Measurements from ENCODE around the gene C22orf15.

C22orf15 gene

GRCh38 chr22:23772649-23773473 lies 10.1 kb downstream of the C22orf15 start, which contains the start of gene MMP11:
TSS of gene MMP11 (plus strand) at chr22:23772849. CDS start at chr22:23772871, 22 bp downstream.
- DNase-seq (ENCODE audit: low read depth in 3 of 3): peak in 1 of 3 donors; percentile 61

DNA sequence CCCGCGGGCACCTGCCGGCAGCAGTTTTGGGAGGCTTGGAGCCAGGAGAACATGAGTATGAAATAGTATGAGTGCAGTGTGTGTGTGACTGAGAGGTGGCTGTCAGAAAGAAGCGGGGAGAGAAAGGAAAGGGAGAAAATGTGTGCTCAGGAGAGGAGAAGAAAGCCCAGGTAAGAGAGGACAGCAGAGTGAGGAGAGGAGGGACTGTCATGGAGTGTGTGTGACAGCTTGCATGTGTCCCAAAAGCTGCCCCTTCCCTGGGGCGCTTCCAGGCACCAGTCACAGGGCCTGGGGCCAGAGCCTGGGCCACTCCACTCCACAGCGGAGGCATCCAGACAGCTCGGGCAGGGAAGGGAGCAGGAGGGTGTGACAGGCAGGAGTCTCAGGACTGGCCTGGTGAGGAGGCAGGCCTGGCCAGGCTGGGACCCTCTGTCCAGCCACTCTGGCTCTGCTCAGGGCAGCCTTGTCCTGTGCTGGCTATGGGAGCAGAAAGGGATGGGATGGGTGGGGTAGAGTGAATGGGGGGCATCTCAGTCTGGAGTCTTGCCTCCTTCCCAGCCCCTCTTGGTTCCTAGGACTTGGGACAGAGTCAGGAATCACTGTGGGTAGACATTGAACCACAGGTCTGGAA lies 10.8 kb downstream of the C22orf15 start:
- no peak for DNase-seq (ENCODE audit: low read depth in 3 of 3)

DNA sequence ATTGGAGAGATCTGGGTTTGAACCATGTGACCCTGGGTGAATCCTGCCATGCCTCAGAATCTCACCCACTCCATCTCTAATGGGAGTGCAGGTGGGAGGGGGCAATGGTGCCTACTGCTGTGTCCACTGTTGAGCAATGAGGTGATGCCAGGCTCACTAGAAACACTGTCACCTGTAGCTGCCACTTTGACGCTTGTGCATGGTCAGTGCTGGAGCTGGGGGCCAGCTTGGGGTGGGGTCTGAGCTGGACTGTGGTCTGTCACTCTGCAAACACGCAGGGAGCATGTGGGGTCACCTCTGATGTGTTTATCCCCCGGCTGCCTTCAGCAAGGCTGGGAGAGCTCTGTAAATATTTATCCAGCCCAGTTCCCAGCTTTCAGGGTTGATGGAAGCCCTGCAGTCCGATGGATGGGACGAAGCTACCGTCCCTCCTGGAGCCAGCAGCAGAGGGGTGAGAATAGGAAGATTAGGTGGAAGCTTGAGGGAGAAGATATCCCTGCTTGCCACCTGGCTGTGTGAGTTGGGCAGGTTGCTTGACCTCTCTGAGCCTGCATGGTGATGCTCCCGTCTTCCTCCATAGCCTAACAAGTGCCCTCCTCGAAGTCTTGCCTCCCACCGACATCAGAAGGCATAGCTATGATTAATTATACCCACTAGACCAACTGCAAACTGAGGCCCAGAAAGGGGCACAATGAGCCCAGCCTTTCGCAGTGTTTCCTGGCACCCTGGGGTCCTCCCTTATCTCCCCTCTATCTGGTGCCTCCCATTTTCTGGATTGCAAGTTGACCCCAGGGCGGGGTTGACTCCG lies 11.5 kb downstream of the C22orf15 start:
- no peak for DNase-seq (ENCODE audit: low read depth in 3 of 3)

- DNase-seq (ENCODE audit: low read depth in 3 of 3): no peak
These were observed 12.2 kb downstream of the C22orf15 start for GRCh38 chr22:23774922-23775436.

- DNase-seq (ENCODE audit: low read depth in 3 of 3): no peak
These were observed 13.1 kb downstream of the C22orf15 start for GRCh38 chr22:23775779-23776375.

- DNase-seq (ENCODE audit: low read depth in 3 of 3): no peak
These were observed 15.2 kb downstream of the C22orf15 start for GRCh38 chr22:23777776-23778576.

DNA sequence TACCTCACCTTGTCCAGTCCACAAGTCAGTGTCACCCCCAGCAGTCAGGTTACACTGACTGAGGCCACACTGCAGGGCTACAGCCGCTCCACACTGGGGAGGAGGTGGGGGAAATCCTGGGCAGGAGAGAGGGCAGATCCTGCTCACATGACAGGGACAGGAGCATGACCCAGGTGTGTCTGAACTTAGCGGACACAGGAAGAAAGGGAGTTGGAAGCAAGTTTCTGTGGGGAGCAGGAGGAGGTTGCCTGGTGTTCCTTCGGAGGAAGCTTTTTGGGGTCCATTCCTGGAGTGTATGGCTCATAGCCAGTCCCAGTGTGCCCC lies 15.7 kb downstream of the C22orf15 start:
- DNase-seq (ENCODE audit: low read depth in 3 of 3): no peak

GRCh38 chr22:23779083-23779482 lies 16.3 kb downstream of the C22orf15 start:
- no peak for DNase-seq (ENCODE audit: low read depth in 3 of 3)

DNA sequence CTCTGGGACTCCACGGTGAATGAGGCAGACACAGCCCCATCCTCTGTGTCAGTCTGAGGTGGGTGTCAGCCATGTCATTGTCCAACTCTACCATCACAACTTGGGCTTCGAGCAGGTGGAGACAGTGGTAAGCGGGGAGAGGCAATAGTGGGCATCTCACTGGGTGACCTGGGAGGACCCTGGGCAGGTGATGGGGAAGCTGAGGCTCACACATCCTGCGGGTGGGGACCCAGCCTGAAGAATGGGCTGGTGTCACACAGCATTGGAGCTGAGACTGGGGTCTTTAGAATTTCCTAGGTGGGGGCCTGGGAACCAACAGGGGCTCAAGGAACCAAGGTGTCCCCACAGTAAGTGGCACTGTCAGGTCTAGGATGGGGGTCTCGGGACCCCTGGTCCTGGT lies 16.9 kb downstream of the C22orf15 start:
- DNase-seq (ENCODE audit: low read depth in 3 of 3): no peak

- no peak for DNase-seq (ENCODE audit: low read depth in 3 of 3)
These were observed 17.5 kb downstream of the C22orf15 start for GRCh38 chr22:23780146-23780748.

DNA sequence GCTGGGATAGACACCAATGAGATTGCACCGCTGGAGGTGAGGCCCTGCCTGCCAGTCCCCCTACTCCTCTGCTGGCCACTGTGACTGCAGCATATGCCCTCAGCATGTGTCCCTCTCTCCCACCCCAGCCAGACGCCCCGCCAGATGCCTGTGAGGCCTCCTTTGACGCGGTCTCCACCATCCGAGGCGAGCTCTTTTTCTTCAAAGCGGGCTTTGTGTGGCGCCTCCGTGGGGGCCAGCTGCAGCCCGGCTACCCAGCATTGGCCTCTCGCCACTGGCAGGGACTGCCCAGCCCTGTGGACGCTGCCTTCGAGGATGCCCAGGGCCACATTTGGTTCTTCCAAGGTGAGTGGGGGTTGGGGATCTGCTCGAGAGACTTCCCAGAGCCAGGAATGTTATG lies 18.3 kb downstream of the C22orf15 start:
- no peak for DNase-seq (ENCODE audit: low read depth in 3 of 3)

DNA sequence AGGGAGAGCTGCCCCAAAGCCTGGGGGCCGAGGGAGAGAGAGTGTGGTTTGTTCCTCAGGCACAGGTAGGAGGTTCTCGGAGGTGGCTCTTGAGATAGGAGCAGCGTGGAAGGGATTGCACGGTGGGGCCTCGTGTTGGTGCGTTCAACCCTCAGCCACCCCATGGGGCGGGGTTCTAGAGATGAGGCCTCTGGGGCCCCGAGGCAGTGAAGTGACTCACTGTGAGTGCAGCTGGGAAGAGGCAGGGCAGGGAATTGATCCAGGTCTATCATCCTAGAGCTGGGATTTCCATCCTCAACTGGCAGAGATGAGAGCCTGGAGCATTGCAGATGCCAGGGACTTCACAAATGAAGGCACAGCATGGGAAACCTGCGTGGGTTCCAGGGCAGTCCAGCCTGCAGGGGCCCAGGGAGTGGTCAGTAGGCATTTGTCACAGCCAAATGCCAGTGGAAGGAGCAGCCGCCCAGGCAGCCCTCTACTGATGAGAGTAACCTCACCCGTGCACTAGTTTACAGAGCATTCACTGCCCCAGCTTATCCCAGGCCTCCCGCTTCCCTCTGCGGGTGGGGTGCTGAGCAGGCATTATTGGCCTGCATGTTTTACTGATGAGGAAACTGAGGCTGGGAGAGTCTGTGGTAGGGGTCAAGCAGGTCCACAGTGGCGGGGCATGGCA lies 18.9 kb downstream of the C22orf15 start:
- no peak for DNase-seq (ENCODE audit: low read depth in 3 of 3)

GRCh38 chr22:23782252-23782651 lies 19.5 kb downstream of the C22orf15 start:
- no peak for DNase-seq (ENCODE audit: low read depth in 3 of 3)

DNA sequence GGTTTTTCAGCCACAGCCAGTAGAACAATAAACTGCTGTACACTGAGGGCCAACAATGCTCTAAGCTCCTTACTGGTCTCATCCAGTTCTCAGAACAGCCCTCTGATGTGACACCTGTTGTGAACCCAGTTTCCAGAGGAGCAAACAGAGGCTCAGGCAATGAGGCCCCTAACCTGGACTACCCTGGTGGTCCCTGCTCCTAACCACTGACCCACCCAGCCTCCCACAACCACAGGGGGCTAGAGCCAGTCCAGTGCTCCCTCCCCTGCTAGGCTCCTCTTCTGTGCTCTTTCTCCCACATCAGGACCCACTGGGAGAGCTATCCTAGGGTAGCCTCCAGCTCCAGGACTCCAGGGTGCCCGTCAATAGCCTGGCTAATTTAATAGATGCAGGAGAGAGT lies 19.9 kb downstream of the C22orf15 start:
- no peak for DNase-seq (ENCODE audit: low read depth in 3 of 3)

DNA sequence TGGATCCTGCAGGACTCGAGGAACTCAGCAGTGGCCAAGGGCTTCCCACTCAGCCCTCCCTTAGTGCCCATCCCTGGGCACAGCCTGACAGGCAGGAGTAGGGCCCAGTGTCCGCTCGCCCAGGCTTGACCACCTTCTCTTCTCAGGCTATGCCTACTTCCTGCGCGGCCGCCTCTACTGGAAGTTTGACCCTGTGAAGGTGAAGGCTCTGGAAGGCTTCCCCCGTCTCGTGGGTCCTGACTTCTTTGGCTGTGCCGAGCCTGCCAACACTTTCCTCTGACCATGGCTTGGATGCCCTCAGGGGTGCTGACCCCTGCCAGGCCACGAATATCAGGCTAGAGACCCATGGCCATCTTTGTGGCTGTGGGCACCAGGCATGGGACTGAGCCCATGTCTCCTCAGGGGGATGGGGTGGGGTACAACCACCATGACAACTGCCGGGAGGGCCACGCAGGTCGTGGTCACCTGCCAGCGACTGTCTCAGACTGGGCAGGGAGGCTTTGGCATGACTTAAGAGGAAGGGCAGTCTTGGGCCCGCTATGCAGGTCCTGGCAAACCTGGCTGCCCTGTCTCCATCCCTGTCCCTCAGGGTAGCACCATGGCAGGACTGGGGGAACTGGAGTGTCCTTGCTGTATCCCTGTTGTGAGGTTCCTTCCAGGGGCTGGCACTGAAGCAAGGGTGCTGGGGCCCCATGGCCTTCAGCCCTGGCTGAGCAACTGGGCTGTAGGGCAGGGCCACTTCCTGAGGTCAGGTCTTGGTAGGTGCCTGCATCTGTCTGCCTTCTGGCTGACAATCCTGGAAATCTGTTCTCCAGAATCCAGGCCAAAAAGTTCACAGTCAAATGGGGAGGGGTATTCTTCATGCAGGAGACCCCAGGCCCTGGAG lies 20.7 kb downstream of the C22orf15 start:
- no peak for DNase-seq (ENCODE audit: low read depth in 3 of 3)

DNA sequence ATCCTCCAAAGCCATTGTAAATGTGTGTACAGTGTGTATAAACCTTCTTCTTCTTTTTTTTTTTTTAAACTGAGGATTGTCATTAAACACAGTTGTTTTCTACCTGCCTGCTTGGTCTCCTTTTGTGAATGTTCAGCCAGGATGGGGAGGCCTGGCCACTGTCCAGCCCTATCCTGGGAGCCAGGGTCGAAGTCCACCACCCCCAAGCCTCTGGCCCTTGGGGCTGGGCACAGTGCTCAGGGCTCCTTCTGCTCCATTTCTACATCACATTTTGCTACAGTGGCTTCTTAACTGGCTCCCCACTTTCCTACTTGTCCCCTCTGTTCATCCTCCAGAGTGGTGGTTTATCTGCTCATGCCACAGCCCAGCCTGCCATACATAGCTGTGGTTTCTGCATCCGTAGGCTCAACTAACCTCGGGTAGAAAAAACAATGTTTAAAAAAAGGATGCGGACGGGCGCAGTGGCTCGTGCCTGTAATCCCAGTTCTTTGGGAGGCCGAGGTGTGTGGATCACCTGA lies 21.5 kb downstream of the C22orf15 start:
- DNase-seq (ENCODE audit: low read depth in 3 of 3): no peak

DNA sequence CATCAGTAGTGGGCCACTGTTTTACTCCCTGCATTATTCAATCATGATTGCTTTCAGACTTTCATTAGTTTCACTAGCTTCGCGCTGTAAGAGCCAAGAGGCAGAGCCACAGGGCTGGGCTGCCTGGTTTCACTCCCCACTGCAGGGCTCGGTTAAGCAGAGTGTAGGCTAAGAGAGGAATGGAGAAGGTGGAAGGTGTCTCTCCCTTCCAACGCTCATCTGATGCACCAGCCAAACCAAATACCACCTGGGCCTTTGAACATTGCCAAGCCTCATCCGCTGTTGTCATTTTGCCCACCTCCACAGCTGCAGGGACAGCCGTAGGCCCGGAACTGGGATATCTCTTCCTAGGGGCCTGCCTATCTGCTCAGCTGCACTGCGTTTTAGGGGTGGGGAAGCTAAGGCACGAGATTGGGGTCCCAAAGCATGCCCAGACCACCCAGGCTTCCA lies 23.5 kb downstream of the C22orf15 start:
- DNase-seq (ENCODE audit: low read depth in 3 of 3): no peak

DNA sequence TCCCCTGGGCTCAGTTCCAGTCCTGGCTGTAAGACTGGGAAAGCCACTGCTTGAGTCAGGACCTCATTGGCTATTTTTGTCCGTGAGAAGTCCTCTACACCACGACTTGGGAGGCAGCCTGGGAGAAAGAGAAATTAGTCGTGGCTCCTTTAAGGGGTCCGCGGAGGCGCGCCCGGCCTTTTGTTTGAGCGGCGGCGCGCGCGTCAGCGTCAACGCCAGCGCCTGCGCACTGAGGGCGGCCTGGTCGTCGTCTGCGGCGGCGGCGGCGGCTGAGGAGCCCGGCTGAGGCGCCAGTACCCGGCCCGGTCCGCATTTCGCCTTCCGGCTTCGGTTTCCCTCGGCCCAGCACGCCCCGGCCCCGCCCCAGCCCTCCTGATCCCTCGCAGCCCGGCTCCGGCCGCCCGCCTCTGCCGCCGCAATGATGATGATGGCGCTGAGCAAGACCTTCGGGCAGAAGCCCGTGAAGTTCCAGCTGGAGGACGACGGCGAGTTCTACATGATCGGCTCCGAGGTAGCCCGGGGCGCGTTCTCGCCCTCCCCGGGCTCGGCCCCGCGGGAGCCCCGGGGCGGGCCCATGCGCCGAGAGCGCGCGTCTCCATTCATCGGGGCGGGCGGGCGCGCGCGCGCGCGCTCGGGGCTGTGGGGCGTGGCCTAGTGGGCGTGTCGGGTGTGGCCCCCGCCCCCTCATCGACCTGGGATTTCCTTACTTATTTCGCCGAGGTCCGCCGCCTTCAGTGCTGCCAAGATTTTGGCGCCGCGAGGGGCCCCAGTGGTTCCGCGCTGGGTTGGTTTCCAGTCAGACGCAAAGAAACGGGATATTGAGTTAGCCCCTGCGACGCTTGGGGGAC lies 24.2 kb downstream of the C22orf15 start, which contains the start of gene SMARCB1:
SMARCB1 (plus strand) TSS at position 215 of the 848 bp plus-strand sequence; CDS start at position 419, 204 bp downstream.
- DNase-seq (ENCODE audit: low read depth in 3 of 3): peak; percentile 77 to 88 (median 80)
